GM23248 (cell line): Measurements from ENCODE around the gene POLR1A.

Experiments
- EZH2 ChIP-seq: fragments of 200-600 bp; sonication (generic); IDR thresholded peaks from 2 replicates; pipeline ENCODE4 v1.6.1; 2018; ENCODE audit warnings: antibody characterized with exemption, mild to moderate bottlenecking; ENCODE audit not compliant: insufficient read depth, poor library complexity, severe bottlenecking
- EZH2phosphoT487 ChIP-seq: fragments of 200-600 bp; sonication (generic); IDR thresholded peaks from 2 replicates; pipeline ENCODE4 v1.6.1; 2018; ENCODE audit warnings: antibody characterized with exemption, moderate library complexity, mild to moderate bottlenecking, low read depth; ENCODE audit not compliant: insufficient read depth

DNA sequence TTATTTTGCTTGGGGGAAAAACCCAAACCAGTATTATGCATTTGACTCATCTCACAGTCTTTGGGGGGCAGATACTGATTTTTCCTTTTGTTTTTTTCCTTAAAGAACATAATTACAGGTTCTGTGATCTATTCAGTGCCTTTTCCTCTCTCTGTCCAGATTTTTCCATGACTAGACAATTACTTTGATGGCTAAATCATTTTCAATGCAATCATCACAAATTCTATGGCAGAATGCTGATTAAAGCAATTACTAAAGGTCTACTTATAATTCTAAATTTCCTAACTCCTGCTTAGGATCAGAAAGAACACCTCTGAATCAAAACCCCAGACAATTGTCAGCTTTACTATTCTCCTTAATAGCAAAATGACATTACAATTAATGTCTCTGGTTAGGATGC, 38.8 kb downstream of the POLR1A start:
- no peak for TF ChIP-seq EZH2phosphoT487
- no peak for TF ChIP-seq EZH2
